Stimulated activated CD4-positive, alpha-beta T cell treated with anti-CD3 and anti-CD28 coated beads, Interleukin-2, amount 100 ng/mL, for 4 hours (primary cell): ENCODE data around the gene MYO1D.

Source experiments
- DNase-seq: peaks from one replicate; pipeline ENCODE4 v3.0.0-alpha.2; 2020; ENCODE audit warnings: low read depth

The MYO1D gene

GRCh38 chr17:32815460-32815859 is 61.5 kb downstream of the MYO1D start:
- no peak for DNase-seq

DNA sequence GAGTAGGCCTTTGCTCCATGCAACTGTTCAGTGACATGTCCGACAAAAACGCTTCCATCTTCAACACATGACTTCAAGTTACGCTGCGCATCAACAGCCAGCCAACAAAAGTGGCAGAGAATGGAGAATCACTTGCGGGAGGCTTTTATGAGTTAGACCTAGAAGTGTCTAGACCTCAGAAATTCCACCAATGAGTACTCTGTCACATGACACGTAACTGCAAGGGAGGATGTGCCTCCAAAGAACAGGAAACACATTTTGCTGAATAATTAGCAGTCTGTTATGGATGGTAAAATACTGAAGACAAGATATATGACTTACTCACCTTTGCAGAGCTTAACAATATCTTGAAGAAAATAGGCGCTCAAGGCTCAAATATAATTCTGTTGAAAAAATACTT is 62.1 kb downstream of the MYO1D start:
- no peak for DNase-seq

DNA sequence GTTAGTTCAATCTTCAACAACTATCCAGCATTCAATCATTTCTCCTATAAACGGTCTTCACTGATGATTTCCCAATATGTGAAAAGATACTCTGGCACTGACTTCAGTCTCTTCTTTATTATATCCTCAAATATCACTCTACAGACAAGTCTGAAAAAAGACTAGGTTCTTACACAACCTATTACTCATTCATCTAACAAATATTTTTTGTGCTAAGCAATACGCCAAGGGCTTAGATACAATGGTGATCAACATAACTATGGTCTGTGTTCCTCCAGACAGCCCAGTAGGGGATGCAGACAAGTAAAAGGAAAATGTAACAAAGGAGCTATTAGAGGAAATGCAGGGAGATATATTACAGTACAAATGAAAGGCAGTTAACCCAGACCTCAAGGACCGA is 63.9 kb downstream of the MYO1D start:
- no peak for DNase-seq

DNA sequence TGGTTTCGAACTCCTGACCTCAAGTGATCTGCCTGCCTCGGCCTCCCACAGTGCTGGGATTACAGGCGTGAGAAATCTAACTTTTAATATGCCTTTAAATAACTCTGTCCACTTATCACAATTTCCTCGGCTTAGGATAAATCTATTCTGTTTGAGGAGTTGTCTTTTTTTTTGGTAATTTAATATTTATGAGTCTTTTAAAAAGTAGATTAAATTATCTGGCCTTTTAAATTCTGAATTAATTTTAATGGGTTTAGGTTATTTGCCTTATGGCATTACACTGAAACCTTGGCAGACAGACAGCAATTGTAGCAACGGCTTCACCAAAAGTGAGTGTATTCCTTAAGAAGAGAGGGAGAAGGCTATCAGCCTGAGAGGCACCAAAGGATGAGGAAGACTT is 66.2 kb downstream of the MYO1D start:
- no peak for DNase-seq

- DNase-seq = no peak
Measured at GRCh38 chr17:32807577-32807976, 69.3 kb downstream of the MYO1D start.

- no peak for DNase-seq
Measured at GRCh38 chr17:32806646-32807045, 70.3 kb downstream of the MYO1D start.

- DNase-seq = no peak
Measured at GRCh38 chr17:32805029-32805976, 71.6 kb downstream of the MYO1D start.

DNA sequence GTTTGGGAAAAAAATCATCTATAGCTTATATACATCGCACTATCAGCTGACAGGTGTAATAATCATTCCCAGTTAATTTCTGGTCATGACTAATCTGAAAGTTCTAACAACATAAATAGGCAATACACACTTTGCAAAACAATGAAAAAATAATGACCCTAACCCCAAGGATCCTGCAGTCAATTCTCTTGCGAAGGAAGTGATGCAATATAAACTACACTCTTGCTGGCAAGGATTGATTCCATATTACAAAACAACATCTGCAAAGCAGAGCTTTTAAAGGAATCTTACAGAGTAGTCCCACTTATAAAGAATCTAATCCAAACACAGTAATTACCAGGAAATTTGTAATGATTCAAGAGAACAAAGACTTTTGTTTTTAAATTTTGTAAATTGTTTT is 73.4 kb downstream of the MYO1D start:
- no peak for DNase-seq

- no peak for DNase-seq
Measured at GRCh38 chr17:32802306-32802705, 74.6 kb downstream of the MYO1D start.

DNA sequence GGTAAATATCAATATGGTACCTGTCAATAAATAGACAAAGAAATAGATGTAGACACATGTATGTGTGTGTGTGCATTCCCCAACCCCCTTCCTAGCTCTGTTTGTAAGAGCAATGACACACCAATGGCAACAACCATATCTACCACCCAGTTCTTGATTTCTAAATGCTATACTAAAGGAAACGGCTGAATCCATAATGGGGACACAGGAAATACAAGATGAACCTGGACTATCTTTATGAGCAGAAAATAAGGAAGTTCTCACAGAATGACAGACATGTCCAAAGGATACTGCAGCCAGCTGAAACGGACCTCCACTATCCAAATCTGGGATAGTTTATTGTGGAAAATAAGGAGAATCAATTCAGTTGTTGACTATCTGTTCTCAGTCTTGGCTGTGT is 75.3 kb downstream of the MYO1D start:
- DNase-seq = no peak

DNA sequence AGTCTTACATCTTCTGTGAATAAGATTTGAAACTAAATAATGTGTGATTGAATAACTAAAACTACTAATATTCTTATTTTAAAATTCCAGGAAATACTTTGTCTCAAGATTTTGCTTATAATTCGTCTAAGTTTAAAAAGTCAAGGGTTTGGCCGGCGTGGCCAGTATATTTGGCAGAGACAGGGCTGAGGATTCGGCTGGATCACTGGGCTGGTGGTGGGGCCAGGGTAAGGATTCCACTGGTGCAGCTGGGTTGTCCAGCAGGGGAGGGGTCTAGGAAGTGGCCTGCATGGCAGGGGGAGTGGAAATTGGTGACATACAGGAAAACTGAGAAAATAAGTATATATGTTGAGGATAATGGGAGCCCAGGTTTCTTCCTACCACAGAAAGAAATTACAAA is 75.7 kb downstream of the MYO1D start:
- no peak for DNase-seq

DNA sequence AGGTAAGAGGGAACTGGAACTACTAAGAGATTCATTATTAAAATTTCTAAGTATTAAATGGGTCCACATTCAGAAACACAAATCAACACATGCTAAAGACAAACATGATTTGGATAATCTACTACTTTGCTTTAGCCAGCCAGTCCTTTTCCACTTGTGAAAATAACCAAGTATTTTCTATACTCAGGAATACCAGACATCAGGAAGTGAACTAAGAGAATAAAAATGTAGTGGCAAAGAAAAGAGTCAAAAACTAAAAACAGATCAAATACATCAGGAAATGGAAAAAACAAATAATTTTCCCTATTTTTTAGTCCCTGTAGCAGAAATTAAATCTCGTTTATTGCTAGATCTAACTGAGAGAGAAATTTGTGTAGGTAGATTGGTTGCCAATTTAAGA is 78.0 kb downstream of the MYO1D start:
- DNase-seq = no peak

GRCh38 chr17:32795339-32795979 is 81.5 kb downstream of the MYO1D start:
- DNase-seq = no peak

DNA sequence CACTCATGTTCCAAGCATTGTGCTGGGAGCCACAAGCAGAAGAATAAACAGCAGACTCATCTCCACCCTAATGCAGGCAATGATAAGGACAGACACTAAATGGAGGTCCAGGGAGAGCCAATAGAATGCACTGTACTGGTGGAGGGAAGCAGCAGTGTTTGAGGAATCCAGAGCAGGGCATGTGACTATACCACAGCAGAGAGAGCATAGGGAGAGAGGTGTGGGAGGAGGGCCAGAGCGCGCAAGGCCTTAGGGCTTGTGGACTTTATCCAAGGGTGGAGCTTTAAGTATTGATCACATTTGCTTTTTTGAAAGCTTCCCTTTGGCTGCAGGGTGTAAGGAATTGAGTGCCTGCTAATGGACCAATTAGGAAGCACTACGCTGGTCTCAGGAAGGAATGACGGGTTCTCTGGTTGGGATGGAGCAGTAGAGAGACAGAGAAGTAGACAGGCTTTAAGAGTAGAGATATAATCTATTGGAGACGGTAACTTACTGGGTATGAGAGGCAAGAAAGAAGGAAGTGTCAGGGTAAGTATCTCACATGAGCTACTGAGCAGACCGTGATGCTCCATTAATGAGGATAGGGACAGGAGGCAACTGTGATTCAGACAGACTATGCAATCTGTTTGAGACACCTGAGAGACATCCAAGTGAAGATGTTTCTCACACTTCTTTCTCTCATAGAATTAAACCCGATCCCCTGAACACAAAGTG is 82.2 kb downstream of the MYO1D start:
- DNase-seq = no peak

GRCh38 chr17:32793841-32794240 is 83.1 kb downstream of the MYO1D start:
- DNase-seq = no peak

GRCh38 chr17:32792207-32792606 is 84.7 kb downstream of the MYO1D start:
- DNase-seq = no peak

- DNase-seq = no peak
Measured at GRCh38 chr17:32786169-32786568, 90.8 kb downstream of the MYO1D start.

DNA sequence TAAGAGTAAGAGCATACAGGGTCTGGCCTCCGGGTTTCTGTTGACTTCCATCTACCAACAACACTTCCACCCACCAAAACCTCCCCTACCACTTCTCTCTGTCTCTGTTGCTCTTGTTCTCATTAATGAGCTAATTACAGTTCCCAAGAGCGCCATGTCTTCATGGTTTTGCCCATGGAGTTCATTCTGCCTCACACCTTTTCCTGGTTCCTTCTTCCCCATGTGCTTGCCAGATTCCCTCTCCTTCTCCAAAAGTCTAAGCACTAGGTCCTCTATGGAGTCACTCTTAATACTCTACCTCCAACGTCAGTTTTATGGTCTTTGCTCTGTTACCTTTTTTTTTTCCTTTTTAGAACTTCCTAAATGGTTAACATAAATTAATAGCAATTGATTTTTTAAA is 92.8 kb downstream of the MYO1D start:
- DNase-seq = no peak

GRCh38 chr17:32783602-32784001 is 93.3 kb downstream of the MYO1D start:
- DNase-seq = no peak

DNA sequence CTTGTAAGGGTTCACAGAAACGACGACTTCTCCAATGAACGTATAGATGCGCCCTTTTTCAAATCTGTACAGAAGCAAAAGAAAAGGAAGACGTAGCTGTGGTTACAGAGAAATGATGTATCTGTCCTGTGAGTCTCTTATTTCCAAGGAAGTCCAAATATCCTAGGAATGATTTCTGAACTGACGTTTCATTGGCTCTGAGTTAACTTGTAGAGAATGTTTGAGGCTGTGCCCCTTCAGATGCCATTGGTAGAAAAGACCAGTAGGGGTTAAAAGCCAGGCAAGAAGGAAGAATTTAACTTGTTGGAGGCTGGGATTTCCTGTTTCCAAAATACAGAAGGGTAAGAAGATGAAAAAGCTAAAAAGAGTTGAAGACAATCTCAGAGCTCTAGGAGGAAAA is 96.2 kb downstream of the MYO1D start:
- no peak for DNase-seq

GRCh38 chr17:32777922-32778321 is 99.0 kb downstream of the MYO1D start:
- no peak for DNase-seq

DNA sequence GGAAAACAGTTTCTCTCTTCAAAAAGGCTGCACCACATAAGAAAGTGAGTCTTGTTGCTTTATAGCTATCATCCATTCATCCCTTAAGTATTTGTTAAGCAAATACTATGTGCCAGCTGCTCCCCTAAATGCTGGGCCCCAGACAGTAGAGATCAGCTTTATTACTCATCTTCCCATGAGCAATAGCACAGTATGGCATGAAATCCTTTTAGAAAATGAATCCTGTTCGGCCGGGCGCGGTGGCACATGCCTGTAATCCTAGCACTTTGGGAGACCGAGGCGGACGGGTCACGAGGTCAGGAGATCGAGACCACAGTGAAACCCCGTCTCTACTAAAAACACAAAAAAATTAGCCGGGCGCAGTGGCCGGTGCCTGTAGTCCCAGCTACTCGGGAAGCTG is 99.5 kb downstream of the MYO1D start:
- DNase-seq = no peak

GRCh38 chr17:32774695-32775084 is 102.2 kb downstream of the MYO1D start:
- DNase-seq = no peak
